ENCODE data around the gene TSTD1. TPM values are rescaled to one million over a fixed set of nuclear protein-coding genes. Genes with fewer than 3 reads are reported as not detected.

Gene TSTD1
- total and polyA plus RNA-seq, 2 experiments from 2014 or later = not detected

DNA sequence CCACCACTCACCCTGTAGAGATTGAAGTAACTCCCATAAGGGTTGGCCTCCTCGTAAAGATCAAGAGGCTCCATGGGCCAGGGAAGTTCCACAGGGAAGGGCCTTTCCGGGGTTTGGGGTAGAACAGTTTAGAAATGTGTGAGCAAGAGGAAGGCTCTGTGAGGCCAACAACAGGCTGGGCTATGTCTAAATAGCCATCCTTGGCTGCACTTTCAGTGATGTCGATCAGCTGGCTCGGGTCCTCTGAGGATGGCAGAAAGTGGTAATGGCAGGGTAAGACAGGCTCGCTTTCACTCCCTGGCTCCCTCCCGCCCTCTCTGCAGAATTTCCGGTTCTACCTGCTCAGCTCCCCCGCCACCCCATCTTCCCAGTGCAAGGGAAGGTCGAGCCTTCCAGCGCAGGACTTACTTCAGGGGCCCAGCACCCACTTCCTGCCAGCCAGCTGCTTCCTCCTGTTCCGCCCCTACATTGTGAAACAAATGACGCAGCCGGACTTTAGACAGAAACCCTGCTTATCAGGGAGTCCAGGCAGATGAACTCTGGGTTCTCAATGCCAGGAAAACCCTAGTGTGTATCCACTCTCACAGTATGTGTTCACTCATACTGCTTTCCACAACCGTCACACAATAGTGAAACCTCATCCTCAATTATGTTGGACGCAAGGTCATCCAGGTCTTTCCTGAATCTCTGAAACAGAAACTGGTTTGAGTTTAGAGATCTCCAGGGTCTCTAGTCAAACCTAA is 25.1 kb downstream of the TSTD1 start:
- Histone ChIP-seq H3K9me3 (ENCODE audit: low read depth) (no peaks in the 10 kb centered on the region), H3K79me2 (ENCODE audit: insufficient read depth) (no peaks in the 10 kb centered on the region), H3K27ac (0 out of 2 replicates have a peak overlapping the region, but pooled peaks have one; percentile 15), H3F3A (ENCODE audit: insufficient read depth) (no peaks in the 10 kb centered on the region), H3K4me3 (no peak overlapping the region), H3K9ac (no peak overlapping the region), H3K4me2 (ENCODE audit: unreplicated experiment) (peak overlapping the region; percentile 20), H4K20me1 (ENCODE audit: insufficient read depth) (no peaks in the 10 kb centered on the region), H3K36me3 (ENCODE audit: low read depth) (no peaks in the 10 kb centered on the region), H3K9me2 (ENCODE audit: insufficient read depth) (no peaks in the 10 kb centered on the region), H3K4me1 (ENCODE audit: insufficient read depth) (peaks cover 23% of the 10 kb centered on the region), H3K27me3 (replicated peaks; ENCODE audit: insufficient read depth) (no peaks in the 10 kb centered on the region), H2AFZ (peak overlapping the region; percentile 59)
- 65% methylated on average over 15 of the region's 15 CpGs for WGBS, 2 experiments (ENCODE audit: low coverage in 1 of 2, low lambda C conversion rate in 2 of 2, missing lambda C conversion rate in 2 of 2)
- TF ChIP-seq EZH2 (IDR thresholded peaks at IDR 0.05; ENCODE audit: insufficient read depth, poor library complexity, severe bottlenecking) = no peak
- TF ChIP-seq EZH2phosphoT487 (IDR thresholded peaks at IDR 0.05; ENCODE audit: insufficient read depth, low read depth) = no peak
- DNase-seq = peak; percentile 64
- in situ Hi-C loops (cut with MboI) = no loop called here

DNA sequence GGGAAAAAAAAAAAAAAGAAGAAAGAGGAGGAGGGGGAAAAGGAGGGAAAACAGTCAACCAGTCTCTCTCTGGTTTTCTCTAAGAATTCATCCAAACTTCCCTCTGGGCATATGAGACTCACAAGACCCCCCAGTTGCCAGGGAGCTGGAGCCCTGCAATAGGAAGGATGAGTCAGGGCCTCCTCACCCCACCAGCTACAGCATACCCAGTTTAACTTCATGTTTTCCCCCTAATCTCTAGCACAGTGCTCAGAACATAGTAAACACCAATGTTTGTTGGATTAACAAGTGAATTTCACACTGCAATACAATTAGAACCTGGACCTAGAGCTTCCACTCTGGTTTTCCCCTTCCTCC is 25.7 kb downstream of the TSTD1 start:
- no peaks in the 10 kb centered on the region for H3K79me2 ChIP-seq (ENCODE audit: insufficient read depth)
- H3K4me3 ChIP-seq = no peak overlapping the region
- peak overlapping the region; percentile 59 for H2AFZ ChIP-seq
- H3K9me3 ChIP-seq (ENCODE audit: low read depth) = no peaks in the 10 kb centered on the region
- no peak overlapping the region for H3K9ac ChIP-seq
- no peaks in the 10 kb centered on the region for H4K20me1 ChIP-seq (ENCODE audit: insufficient read depth)
- peaks cover 24% of the 10 kb centered on the region for H3K4me1 ChIP-seq (ENCODE audit: insufficient read depth)
- no peaks in the 10 kb centered on the region for H3K9me2 ChIP-seq (ENCODE audit: insufficient read depth)
- H3K36me3 ChIP-seq (ENCODE audit: low read depth) = no peaks in the 10 kb centered on the region
- in situ Hi-C loops (cut with MboI) = no loop called here
- H3K27ac ChIP-seq = no peak overlapping the region
- TF ChIP-seq EZH2phosphoT487 (IDR thresholded peaks at IDR 0.05; ENCODE audit: insufficient read depth, low read depth) (no peak), EZH2 (IDR thresholded peaks at IDR 0.05; ENCODE audit: insufficient read depth, poor library complexity, severe bottlenecking) (no peak)
- H3K4me2 ChIP-seq (ENCODE audit: unreplicated experiment) = peak overlapping the region; percentile 20
- H3F3A ChIP-seq (ENCODE audit: insufficient read depth) = no peaks in the 10 kb centered on the region
- no peaks in the 10 kb centered on the region for H3K27me3 ChIP-seq (replicated peaks; ENCODE audit: insufficient read depth)
- DNase-seq = peak; percentile 39

DNA sequence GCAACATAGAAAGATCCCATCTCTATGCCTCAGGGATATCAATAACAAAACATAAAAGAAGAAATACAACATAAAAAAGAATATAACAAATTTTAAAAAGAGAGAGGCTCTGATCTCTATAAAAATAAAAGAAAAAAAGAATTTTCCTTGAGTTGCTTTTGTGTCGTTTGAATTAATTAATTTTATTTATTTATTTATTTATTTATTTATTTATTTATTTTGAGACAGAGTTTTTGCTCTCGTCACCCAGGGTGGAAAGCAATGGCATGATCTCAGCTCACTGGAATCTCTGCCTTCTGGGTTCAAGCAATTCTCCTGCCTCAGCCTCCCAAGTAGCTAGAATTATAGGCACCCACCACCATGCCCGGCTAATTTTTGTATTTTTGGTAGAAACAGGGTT is 26.3 kb downstream of the TSTD1 start:
- no peak overlapping the region for H3K9ac ChIP-seq
- H2AFZ ChIP-seq = no peak overlapping the region
- no peak overlapping the region for H3K4me2 ChIP-seq (ENCODE audit: unreplicated experiment)
- H3F3A ChIP-seq (ENCODE audit: insufficient read depth) = no peaks in the 10 kb centered on the region
- TF ChIP-seq EZH2phosphoT487 (IDR thresholded peaks at IDR 0.05; ENCODE audit: insufficient read depth, low read depth) (no peak), EZH2 (IDR thresholded peaks at IDR 0.05; ENCODE audit: insufficient read depth, poor library complexity, severe bottlenecking) (no peak)
- no peaks in the 10 kb centered on the region for H3K27me3 ChIP-seq (replicated peaks; ENCODE audit: insufficient read depth)
- no peaks in the 10 kb centered on the region for H3K36me3 ChIP-seq (ENCODE audit: low read depth)
- no peaks in the 10 kb centered on the region for H3K9me3 ChIP-seq (ENCODE audit: low read depth)
- no peak overlapping the region for H3K4me3 ChIP-seq
- H3K79me2 ChIP-seq (ENCODE audit: insufficient read depth) = no peaks in the 10 kb centered on the region
- 57 to 77% methylated on average over 3 of the region's 3 CpGs for WGBS, 2 experiments (ENCODE audit: low coverage in 1 of 2, low lambda C conversion rate in 2 of 2, missing lambda C conversion rate in 2 of 2)
- no peak for DNase-seq
- H3K4me1 ChIP-seq (ENCODE audit: insufficient read depth) = peaks cover 24% of the 10 kb centered on the region
- no peak overlapping the region for H3K27ac ChIP-seq
- H4K20me1 ChIP-seq (ENCODE audit: insufficient read depth) = no peaks in the 10 kb centered on the region
- in situ Hi-C loops (cut with MboI) = no loop called here
- H3K9me2 ChIP-seq (ENCODE audit: insufficient read depth) = no peaks in the 10 kb centered on the region

DNA sequence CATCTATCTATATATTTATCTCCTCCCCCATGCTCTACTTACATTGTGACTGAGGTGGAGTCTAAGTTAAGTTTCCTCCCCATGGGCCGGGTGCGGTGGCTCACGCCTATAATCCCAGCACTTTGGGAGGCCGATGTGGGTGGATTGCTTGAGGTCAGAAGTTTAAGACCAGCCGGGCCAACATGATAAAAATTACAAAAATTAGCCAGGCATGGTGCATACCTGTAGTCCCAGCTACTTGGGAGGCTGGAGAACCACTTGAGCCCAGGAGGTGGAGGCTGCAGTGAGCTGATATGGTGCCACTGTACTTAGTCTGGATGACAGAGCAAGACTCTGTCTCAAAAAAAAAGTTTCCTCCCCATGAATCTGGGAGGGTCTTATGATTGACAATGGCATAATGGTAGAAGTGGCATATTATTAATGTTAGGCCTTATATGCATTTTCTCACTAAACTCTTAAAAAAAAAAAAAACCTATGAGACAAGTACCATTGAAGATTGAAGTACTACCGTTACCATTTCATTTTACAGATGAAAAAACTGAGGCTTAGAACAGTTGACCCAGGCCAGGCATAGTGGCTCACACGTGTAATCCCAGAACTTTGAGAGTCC is 29.1 kb downstream of the TSTD1 start:
- no peak overlapping the region for H3K9ac ChIP-seq
- WGBS, 2 experiments (ENCODE audit: low coverage in 1 of 2, low lambda C conversion rate in 2 of 2, missing lambda C conversion rate in 2 of 2) = 79 to 84% methylated on average over 7 of the region's 7 CpGs
- no peaks in the 10 kb centered on the region for H3K9me3 ChIP-seq (ENCODE audit: low read depth)
- no peaks in the 10 kb centered on the region for H3K36me3 ChIP-seq (ENCODE audit: low read depth)
- H3K79me2 ChIP-seq (ENCODE audit: insufficient read depth) = no peaks in the 10 kb centered on the region
- TF ChIP-seq EZH2phosphoT487 (IDR thresholded peaks at IDR 0.05; ENCODE audit: insufficient read depth, low read depth) = no peak
- TF ChIP-seq EZH2 (IDR thresholded peaks at IDR 0.05; ENCODE audit: insufficient read depth, poor library complexity, severe bottlenecking) = no peak
- H3K27ac ChIP-seq = no peak overlapping the region
- no peak overlapping the region for H3K4me3 ChIP-seq
- H3F3A ChIP-seq (ENCODE audit: insufficient read depth) = no peaks in the 10 kb centered on the region
- peaks cover 24% of the 10 kb centered on the region for H3K4me1 ChIP-seq (ENCODE audit: insufficient read depth)
- no peaks in the 10 kb centered on the region for H3K9me2 ChIP-seq (ENCODE audit: insufficient read depth)
- H3K4me2 ChIP-seq (ENCODE audit: unreplicated experiment) = no peak overlapping the region
- no peak for DNase-seq
- H4K20me1 ChIP-seq (ENCODE audit: insufficient read depth) = no peaks in the 10 kb centered on the region
- in situ Hi-C loops (cut with MboI) = no loop called here
- no peak overlapping the region for H2AFZ ChIP-seq
- H3K27me3 ChIP-seq (replicated peaks; ENCODE audit: insufficient read depth) = no peaks in the 10 kb centered on the region
